Posterior cingulate gyrus (tissue), 11 donors: ENCODE measurements around the gene CD36.
"Not testable (repeated sequence)": the region's sequence is repeated elsewhere in the genome, so short reads cannot be mapped to it uniquely, and the experiment has no call there.

Experiments
- DNase-seq, 10 donors: peaks; one replicate each; pipeline versions ENCODE4 v3.0.0 to v3.0.0-alpha.2; 2020 to 2021; ENCODE audit warnings: mixed read lengths in 3 of 10
- intact Hi-C: fragments of 100-400 bp; cut with DNase I; formaldehyde crosslinking; loops from one replicate; pipeline ENCODE4 v1.15.1; 2023

CD36 gene

GRCh38 chr7:80649011-80649410 is 10.6 kb downstream of the CD36 start:
- DNase-seq = no peak
- intact Hi-C loops = no loop called here

GRCh38 chr7:80650030-80650429 is 11.6 kb downstream of the CD36 start:
- intact Hi-C loops = loop anchor here (10.0 kb wide), 1 partner anchor 595 kb away; no protein-coding TSS in a partner anchor
- DNase-seq = no peak

- intact Hi-C loops = loop anchor here (10.0 kb wide), 1 partner anchor 597 kb away; no protein-coding TSS in a partner anchor
- peak in 1 of 10 donors; percentile 31 for DNase-seq
These were observed 13.0 kb downstream of the CD36 start for GRCh38 chr7:80651471-80651870.

- intact Hi-C loops = loop anchor here (10.0 kb wide), 1 partner anchor 598 kb away; no protein-coding TSS in a partner anchor
- no peak for DNase-seq
These were observed 14.8 kb downstream of the CD36 start for GRCh38 chr7:80653244-80653643.

- intact Hi-C loops = loop anchor here (10.0 kb wide), 1 partner anchor 600 kb away; no protein-coding TSS in a partner anchor
- DNase-seq = no peak
These were observed 16.5 kb downstream of the CD36 start for GRCh38 chr7:80654887-80655340.

GRCh38 chr7:80656029-80656428 is 17.6 kb downstream of the CD36 start:
- intact Hi-C loops = loop anchor here (10.0 kb wide), 1 partner anchor 601 kb away; no protein-coding TSS in a partner anchor
- DNase-seq = no peak

- no peak for DNase-seq
- intact Hi-C loops = loop anchor here (2.0 to 10.0 kb wide), 2 partner anchors 231 to 605 kb away; no protein-coding TSS in a partner anchor
These were observed 20.9 kb downstream of the CD36 start for GRCh38 chr7:80659120-80660055.

GRCh38 chr7:80660939-80661338 is 22.5 kb downstream of the CD36 start:
- no peak for DNase-seq
- intact Hi-C loops = no loop called here

GRCh38 chr7:80661729-80662128 is 23.3 kb downstream of the CD36 start:
- intact Hi-C loops = no loop called here

GRCh38 chr7:80662252-80662651 is 23.8 kb downstream of the CD36 start:
- intact Hi-C loops = no loop called here
- peak in 2 of 10 donors; percentile 35 to 41 for DNase-seq

More at GRCh38 chr7:80661729-80662128, 23.3 kb downstream of the CD36 start:
- DNase-seq = peak in 1 of 10 donors; percentile 15

GRCh38 chr7:80665526-80665925 is 27.1 kb downstream of the CD36 start:
- DNase-seq = no peak
- intact Hi-C loops = no loop called here

- no peak for DNase-seq
- intact Hi-C loops = no loop called here
These were observed 27.9 kb downstream of the CD36 start for GRCh38 chr7:80666376-80666775.

- DNase-seq, intact Hi-C loops: not testable (repeated sequence)
These were observed 30.9 kb downstream of the CD36 start for GRCh38 chr7:80669367-80669766.

- intact Hi-C loops = no loop called here
- no peak for DNase-seq
These were observed 33.3 kb downstream of the CD36 start for GRCh38 chr7:80671744-80672143.

- DNase-seq = no peak
- intact Hi-C loops = no loop called here
These were observed 36.6 kb downstream of the CD36 start for GRCh38 chr7:80675090-80675489.

- no peak for DNase-seq
These were observed 38.0 kb downstream of the CD36 start for GRCh38 chr7:80676404-80676803.

GRCh38 chr7:80677629-80678028 is 39.2 kb downstream of the CD36 start:
- intact Hi-C loops = no loop called here

More at GRCh38 chr7:80676404-80676803, 38.0 kb downstream of the CD36 start:
- intact Hi-C loops = no loop called here

GRCh38 chr7:80678707-80679106 is 40.3 kb downstream of the CD36 start:
- DNase-seq = no peak
- intact Hi-C loops = no loop called here

More at GRCh38 chr7:80677629-80678028, 39.2 kb downstream of the CD36 start:
- DNase-seq = no peak

GRCh38 chr7:80679921-80680907 is 41.8 kb downstream of the CD36 start:
- intact Hi-C loops = no loop called here

GRCh38 chr7:80681272-80681885 is 42.9 kb downstream of the CD36 start:
- DNase-seq = no peak
- intact Hi-C loops = no loop called here

More at GRCh38 chr7:80679921-80680907, 41.8 kb downstream of the CD36 start:
- no peak for DNase-seq
